BJ (cell line): ENCODE results near the gene KIAA0753. TPM values are rescaled to one million over a fixed set of nuclear protein-coding genes. Genes with fewer than 3 reads are reported as not detected.

Source experiments
- CTCF ChIA-PET: fragments of 350-600 bp; formaldehyde crosslinking; extraction: SDS; loops from one replicate; lab custom pipeline; 2021; ENCODE audit warnings: antibody characterized with exemption, inconsistent platforms; lab: Yijun Ruan, JAX
- POLR2A ChIA-PET: fragments of 300-600 bp; sonication (Branson Sonifier 250); formaldehyde crosslinking; extraction: SDS; loops from one replicate; lab custom pipeline; 2021; ENCODE audit warnings: antibody characterized with exemption; lab: Charles Lee
- DNase-seq: peaks from one replicate; pipeline ENCODE4 v3.0.0-alpha.2; 2011; ENCODE audit warnings: low read depth
- H3K27me3 ChIP-seq: 2 replicates; pipeline ENCODE4 v1.6.0; 2011; ENCODE audit warnings: low read length; ENCODE audit not compliant: control insufficient read depth, insufficient read depth
- H3K36me3 ChIP-seq: 2 replicates; pipeline ENCODE4 v1.5.1; 2011; ENCODE audit warnings: low read length; ENCODE audit not compliant: control insufficient read depth, insufficient read depth
- H3K4me3 ChIP-seq: 2 replicates; pipeline ENCODE4 v1.5.1; 2011; ENCODE audit warnings: low read depth, mild to moderate bottlenecking, control low read depth, low read length
- polyA plus RNA-seq: library from polyadenylated mRNA; depleted of rRNA; stranded (reverse); fragments of >200 nt; gene quantifications from 2 replicates; pipeline ENCODE4 v1.2.3, GENCODE V29; 2011
- TF ChIP-seq, protein P1 (sequence below): IDR thresholded peaks from 2 replicates; pipeline ENCODE4 v1.5.1; 2011; ENCODE audit warnings: low read depth, mild to moderate bottlenecking, control low read depth, inconsistent platforms, low read length, moderate library complexity; ENCODE audit not compliant: insufficient read depth

Gene KIAA0753
- polyA plus RNA-seq, 1 experiment = 5.4 TPM

DNA sequence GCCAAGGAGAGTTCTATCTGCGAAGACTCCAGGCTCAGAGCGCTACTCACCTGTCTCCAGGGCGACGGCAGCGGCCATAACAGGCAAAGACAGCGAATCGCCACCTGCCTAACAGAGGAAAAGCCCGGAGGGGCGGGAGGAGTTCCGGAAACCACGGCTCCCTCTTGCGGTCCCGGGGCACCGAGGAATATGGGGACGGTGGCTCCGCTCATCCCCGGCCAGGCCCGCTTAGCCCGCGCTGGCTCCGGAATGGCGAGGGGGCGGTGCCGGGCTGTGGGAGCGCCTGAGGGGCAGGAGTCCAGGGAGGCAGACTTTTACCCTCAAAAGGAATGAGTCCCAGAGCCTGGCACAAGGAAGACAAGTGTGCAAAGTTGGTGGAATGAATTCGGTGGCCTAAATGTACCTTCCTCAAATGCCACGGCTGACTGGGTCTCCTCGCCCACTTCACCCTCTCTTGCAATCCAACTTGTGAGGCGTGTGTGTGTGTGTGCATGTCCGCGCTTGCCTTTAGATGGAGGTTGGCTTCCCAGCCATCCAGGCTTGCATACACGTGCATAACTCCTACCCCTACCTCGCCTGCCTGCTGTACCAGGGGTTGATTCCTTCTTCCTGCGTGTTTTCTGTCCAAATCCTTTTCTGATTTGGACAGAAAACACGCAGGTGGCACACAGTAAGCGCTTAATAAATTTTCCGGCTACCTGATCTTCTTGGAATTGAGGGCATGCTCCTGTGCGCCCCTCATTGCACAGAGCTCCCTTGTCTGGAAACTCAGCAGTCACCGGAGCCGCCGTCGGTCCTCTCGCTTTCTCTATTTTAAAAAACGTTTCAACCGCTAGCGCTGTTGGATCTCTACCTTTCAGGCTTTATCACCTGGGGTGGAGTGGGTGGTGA lies 14.6 kb upstream of the KIAA0753 start:
- Histone ChIP-seq H3K4me3 (no peak overlapping the region), H3K36me3 (no peaks in the 10 kb centered on the region), H3K27me3 (peaks cover 17% of the 10 kb centered on the region)
- CTCF ChIA-PET = interaction anchor here (1.2 kb wide), 1 partner anchor 11 kb away, joined by 5 read pairs; no protein-coding TSS in a partner anchor
- POLR2A ChIA-PET = no interaction called here
- TF ChIP-seq, protein P1, sequence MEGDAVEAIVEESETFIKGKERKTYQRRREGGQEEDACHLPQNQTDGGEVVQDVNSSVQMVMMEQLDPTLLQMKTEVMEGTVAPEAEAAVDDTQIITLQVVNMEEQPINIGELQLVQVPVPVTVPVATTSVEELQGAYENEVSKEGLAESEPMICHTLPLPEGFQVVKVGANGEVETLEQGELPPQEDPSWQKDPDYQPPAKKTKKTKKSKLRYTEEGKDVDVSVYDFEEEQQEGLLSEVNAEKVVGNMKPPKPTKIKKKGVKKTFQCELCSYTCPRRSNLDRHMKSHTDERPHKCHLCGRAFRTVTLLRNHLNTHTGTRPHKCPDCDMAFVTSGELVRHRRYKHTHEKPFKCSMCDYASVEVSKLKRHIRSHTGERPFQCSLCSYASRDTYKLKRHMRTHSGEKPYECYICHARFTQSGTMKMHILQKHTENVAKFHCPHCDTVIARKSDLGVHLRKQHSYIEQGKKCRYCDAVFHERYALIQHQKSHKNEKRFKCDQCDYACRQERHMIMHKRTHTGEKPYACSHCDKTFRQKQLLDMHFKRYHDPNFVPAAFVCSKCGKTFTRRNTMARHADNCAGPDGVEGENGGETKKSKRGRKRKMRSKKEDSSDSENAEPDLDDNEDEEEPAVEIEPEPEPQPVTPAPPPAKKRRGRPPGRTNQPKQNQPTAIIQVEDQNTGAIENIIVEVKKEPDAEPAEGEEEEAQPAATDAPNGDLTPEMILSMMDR = no peak
- DNase-seq = no peak

DNA sequence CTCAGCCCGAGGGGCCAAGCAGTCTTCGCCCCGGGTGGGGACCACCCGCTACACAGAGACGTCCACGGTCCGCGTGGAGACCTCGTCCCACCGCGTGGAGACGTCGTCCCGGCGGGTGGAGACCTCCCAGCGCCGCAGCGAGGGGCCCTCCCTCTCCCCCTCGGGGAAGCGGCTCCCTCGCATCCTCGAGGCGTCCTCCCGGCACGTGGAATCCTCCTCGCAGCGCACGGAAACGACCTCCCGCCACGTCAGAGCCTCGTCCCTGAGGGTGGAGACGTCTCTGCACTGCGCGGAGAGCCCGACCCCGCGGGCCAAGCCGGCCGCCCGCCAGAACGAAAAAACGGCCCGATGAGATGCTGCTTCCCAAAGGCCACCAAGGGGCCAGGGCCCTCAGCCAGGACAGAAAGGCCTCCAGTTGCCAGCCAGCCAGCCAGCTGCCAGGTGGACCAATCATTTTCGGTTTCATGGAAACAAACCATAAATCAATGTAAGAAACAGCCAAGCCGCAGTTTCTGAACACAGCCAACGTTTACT lies 11.5 kb upstream of the KIAA0753 start:
- Histone ChIP-seq H3K27me3 (peaks cover 9% of the 10 kb centered on the region), H3K4me3 (peak overlapping the region; percentile 98), H3K36me3 (peaks cover 2% of the 10 kb centered on the region)
- DNase-seq = no peak
- CTCF ChIA-PET = interaction anchor here (1.1 kb wide), 1 partner anchor 15 kb away, joined by 3 read pairs; no protein-coding TSS in a partner anchor
- TF ChIP-seq, protein P1 = no peak
- POLR2A ChIA-PET = no interaction called here

DNA sequence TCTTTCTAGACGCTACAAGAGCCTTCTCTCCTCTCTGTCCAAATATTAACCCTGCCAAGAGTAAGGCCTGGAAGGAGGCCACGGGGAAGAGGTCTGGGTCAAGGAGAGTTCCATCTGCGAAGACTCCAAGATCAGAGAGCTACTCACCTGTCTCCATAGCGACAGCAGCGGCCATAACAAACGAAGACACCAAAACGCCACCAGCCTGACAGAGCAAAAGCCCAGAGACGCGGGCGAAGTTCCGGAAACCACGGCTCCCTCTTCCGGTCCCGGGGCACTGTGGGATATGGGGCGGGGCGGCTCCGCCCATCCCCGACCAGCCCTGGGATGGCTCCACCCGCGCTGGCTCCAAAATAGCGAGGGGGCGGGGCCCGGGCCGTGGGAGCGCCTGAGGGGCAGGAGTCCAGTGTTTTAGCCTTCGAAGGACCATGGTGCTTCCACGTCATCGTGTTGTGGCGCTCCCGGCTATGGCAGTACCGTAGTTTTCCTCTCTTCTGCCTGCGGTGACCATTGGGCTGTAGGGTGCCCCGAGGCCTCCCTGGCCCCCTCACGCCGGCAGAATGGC lies 10.9 kb upstream of the KIAA0753 start, which contains the start of the genes C17orf100 and MED31:
C17orf100 (plus strand) TSS at position 409 of the 565 bp plus-strand sequence; CDS start at position 561, 152 bp downstream.
MED31 (minus strand) TSS at position 252 of the 565 bp plus-strand sequence; CDS start at position 175, 77 bp downstream.
- POLR2A ChIA-PET = no interaction called here
- CTCF ChIA-PET = interaction anchor here (1.1 to 1.4 kb wide), 2 partner anchors 10 to 15 kb away, joined by 3 read pairs; no protein-coding TSS in a partner anchor
- Histone ChIP-seq H3K4me3 (peak within 1 kb of the TSS; percentile 98), H3K27me3 (peaks cover 9% of the 10 kb centered on the region), H3K36me3 (peaks cover 2% of the 10 kb centered on the region)
- DNase-seq = peak; percentile 43
- TF ChIP-seq, protein P1 = no peak

DNA sequence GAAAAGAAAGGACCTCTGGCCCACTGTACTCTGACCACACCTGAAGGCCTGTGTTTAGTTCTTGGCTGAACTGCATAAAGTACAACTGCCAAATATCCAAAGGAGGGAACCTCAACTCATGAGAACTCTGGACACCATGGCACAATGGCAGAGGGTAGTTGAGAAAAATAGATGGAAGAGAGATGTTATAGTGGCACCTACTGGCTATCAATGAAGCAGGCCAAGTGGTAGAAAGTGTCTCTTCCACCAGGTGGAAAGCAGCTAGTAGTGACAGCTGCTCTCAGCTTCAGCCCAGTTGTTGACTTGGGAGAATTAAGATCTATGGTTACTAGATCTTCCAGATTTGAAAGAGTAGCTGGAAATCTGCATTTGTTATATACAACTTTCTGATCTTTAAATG lies 7.7 kb upstream of the KIAA0753 start:
- TF ChIP-seq, protein P1 = 0 out of 2 replicates have a peak, but pooled peaks have one; percentile 21
- ChIA-PET POLR2A (no interaction called here), CTCF (interaction anchor here (0.7 to 0.9 kb wide), 3 partner anchors 172 to 176 kb away, joined by 3 to 4 read pairs (median 3); no protein-coding TSS in a partner anchor)
- no peaks in the 10 kb centered on the region for H3K27me3 ChIP-seq
- H3K36me3 ChIP-seq = peaks cover 5% of the 10 kb centered on the region
- DNase-seq = no peak
- no peak overlapping the region for H3K4me3 ChIP-seq
